NOMO-1 treated with dmso at 0.1 percent for 144 hours (cell line): ENCODE data around the gene DGKI.

Experiments used
- DNase-seq: peaks from one replicate; lab custom pipeline; 2025; ENCODE audit not compliant: unreplicated experiment; lab: John Stamatoyannopoulos, UW

The DGKI gene

GRCh38 chr7:137692399-137692798, 154.4 kb downstream of the DGKI start:
- no peak for DNase-seq

GRCh38 chr7:137691566-137691965, 155.2 kb downstream of the DGKI start:
- DNase-seq: no peak

DNA sequence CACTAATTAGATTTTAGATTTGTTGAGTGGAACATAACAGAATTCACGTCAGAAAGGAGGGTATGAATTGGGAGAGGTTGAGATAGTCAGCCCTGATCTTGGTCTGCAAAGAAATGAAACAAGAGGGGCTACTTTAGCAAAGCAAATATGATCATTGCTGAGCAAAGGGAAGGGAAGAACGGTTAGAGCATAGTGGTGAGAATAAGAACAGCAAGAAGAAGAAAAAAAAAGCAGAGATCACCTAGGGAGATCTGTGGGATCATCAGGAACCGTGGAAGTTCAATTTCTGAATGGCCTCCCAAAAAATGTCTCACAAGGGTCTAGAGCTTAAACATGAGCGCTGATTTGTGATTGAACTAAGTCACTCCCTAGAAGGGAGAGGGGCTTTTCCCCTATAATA, 156.1 kb downstream of the DGKI start:
- DNase-seq: no peak

GRCh38 chr7:137689761-137690160, 157.0 kb downstream of the DGKI start:
- DNase-seq: no peak

GRCh38 chr7:137687556-137688265, 159.1 kb downstream of the DGKI start:
- no peak for DNase-seq

DNA sequence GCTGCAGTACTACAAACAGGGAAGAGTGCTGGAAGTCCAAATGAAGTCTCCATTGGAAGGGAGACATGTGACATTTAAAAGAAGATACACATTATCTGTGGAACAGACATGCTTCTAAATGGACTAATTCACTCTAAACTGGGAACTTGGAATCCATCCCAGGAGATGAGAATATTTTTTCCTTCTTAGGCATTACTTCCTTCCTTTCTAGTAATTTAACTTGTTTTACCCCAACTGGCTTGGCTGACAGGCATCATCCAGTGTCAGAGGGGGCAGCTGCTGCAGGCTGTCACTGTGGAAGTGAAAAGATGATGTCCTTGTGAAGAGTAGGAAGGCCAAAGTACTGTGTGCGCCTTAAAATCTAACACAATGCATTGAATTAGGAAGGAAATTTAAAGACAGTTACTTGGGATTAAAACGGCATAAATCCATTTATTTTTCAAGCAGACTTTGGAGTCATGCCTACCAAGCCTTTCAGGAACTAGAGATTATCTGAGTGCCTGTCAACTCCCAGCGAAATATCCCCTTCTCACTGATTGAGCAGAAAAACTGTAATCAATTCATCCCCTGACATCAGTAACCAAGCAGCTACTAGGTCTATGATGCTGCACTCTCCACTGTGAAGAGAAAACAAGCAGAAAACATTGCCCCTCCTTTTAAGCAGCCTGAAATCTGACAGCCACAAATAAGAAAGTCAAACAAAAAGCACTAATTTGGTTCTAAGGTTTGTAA, 161.2 kb downstream of the DGKI start:
- no peak for DNase-seq

DNA sequence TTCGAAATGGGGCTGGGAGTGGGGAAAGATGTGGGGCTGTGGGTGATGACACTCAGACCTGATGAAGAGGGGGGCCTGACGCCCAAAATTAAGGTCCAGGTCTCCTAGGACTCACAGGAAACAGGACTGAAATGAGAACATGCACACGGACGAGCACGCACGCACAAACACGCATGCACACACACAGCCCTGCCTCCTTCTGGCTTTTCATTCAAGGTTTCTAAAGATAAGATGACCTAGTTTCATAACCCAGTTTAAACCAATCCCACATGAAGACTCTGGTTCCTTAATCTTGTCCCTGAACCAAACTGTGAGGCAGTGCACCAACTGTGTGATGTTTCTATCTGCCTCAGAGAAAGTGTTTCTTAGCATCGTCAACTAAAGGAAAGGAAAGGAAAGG, 162.0 kb downstream of the DGKI start:
- DNase-seq: no peak

GRCh38 chr7:137684316-137684715, 162.5 kb downstream of the DGKI start:
- DNase-seq: no peak

DNA sequence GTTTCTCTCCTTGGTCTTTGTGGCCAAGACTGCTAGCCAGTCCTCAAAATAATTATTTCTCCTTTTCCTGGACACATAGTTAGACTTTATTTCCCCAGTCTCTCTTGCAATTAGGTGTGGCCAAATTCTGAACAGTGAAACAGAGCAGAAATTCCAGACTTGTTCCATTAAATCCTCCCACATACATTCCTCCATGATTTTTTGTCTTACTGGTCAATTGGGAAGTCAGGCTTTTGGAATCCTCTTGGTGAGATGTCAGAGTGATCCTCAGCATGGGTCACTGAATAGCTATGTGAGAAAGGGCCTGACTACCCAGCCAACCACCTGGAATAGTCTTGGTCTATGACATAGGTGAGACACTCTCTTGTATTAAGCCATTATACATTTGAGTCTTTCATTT, 164.2 kb downstream of the DGKI start:
- no peak for DNase-seq

- DNase-seq: no peak
Observed at GRCh38 chr7:137681657-137682562, 164.9 kb downstream of the DGKI start.

- DNase-seq: no peak
Observed at GRCh38 chr7:137674551-137675409, 172.0 kb downstream of the DGKI start.

DNA sequence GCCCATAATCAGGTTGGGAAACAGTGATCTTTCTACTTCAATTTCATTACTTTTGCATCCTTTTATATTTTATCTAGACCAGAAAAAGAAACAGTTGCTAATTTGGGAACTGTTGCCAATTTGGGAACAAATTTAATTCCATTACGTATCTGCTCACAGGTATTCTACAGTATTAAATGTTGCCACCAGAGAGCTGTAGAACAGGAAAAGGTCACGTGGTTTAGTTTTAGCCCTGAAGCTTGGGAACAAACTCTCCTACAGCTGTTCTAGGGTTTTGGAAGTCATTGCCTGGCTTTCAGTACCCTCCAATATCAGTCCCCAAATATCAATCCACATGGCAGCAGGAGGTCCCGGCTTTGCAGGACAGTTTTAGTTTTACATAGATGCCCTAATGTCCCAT, 172.7 kb downstream of the DGKI start:
- no peak for DNase-seq

DNA sequence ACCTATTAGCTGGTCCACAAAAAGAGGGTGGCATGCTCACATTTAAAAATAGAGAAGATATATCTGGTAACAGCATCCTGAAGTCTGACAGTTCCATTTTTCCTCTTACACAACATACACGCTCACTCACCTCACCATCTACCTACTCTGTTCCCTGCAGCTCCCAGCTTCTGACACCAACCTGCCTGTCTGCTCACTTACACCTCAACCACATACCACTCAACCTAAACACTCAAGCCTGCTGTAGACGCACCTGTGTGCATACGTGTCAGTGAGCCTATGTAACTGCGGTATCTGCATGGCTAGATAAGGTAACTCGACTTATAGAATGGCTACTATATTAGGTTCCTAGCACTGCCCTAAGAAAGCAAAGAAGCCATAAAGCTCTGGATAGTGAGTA, 174.9 kb downstream of the DGKI start:
- no peak for DNase-seq

- DNase-seq: no peak
Observed at GRCh38 chr7:137670222-137671064, 176.3 kb downstream of the DGKI start.

- DNase-seq: no peak
Observed at GRCh38 chr7:137669706-137670105, 177.1 kb downstream of the DGKI start.

DNA sequence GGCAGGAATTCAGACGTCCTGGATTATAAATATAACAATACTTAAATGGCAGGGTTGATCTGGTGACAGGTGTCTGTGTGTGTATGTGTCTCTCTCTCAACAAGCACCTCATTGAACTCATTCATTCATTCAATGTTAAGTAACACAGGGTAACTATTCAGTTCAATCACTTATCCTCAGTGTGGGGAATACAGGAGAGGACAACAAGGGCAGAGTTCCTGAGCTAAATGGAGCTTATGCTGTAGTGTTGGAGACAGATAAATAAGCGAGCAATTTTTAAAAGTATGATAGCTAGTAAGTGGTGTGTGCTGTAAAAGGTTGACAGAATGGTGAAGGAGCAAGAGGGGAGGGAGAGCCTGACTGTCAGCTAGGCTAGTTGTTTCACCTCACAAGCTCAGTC, 178.4 kb downstream of the DGKI start:
- no peak for DNase-seq

DNA sequence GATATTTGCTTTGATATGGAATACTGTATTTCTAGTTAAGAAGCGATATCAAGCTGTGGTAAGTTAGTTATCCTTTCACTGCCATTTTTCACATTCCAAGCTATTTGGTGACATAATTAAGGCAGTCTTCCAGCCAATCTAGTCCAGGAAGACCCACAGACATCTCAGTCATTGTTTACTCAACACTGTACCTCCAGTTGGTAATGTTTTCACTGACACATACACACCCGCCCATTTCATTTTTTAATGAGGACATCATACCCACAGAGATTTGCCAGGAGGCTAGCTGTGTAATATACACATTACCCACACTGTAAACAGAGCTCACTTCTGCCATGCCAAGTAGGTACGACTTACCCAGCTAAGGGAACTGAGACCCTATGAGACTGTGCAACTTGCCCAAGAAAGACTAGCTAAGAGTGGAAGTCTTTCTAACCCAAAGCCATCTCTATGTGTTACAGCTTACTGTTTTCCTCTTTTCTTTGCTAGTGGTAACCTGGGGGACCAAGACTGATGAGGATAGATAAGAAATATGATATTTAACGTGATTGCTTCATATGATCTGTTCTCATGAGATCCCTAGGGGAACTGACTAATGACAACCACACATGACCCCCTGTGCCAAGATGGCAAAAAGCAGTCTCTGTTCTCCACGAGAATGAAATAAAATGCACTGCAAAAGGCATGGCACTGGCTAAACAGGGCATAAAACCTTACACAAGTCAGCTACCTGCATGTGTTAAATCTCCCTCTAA, 179.0 kb downstream of the DGKI start:
- no peak for DNase-seq

DNA sequence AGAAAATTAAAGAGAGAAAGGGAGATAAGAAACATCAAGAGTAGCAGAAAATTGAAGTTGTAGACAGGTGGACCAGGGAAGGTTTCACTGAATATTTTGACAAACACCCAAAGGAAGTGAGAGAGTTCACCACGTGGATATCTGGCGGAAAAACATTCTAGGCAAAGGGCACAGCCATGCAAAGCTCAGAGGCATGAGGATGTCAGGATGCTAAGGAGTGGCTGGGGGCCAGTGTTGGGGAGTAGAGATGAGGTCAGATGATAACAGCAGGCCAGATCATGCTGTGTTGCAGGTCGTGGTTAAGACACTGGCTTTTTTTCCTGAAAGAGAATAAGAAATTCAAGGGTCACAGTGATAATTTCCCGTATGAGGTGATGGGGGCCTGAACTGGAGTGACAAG, 181.9 kb downstream of the DGKI start:
- no peak for DNase-seq

- DNase-seq: no peak
Observed at GRCh38 chr7:137661634-137662033, 185.1 kb downstream of the DGKI start.
